ENCODE measurements around the gene CENPU. TPM values are rescaled to one million over a fixed set of nuclear protein-coding genes. Genes with fewer than 3 reads are reported as not detected.

The CENPU gene
- total and polyA plus RNA-seq, 2 of the 8 experiments (the other 6 are each of a cell fraction or from before 2014, with no cell fraction given) = 32.1 to 122 TPM

DNA sequence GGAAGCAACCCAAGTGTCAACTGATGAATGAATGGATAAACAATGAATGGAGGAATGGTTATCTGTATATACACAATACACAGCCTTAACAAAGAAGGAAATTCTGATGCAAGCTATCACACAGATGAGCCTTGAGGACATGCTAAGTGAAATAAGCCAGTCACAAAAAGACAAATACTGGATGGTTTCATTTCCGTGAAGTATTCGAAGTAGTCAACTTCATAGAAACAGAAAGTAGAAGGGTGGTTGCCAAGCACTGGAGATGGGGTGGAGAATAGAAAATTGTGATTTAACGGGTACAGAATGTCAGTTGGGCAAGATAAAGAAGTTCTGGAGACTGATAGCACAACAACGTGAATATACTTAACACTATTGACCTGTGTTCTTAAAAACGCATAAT lies 28.2 kb downstream of the CENPU start:
- H4K91ac ChIP-seq (replicated peaks; ENCODE audit: insufficient read length, low read length) = no peak overlapping the region
- H3K79me2 ChIP-seq (ENCODE audit: control insufficient read depth in 1 of 2, insufficient read depth in 2 of 2, low read length in 2 of 2) = peaks cover 0 to 19% of the 10 kb centered on the region in 2 experiments; a peak in 1 of 4 replicates
- no peak overlapping the region for H2BK15ac ChIP-seq (ENCODE audit: low read length)
- no peak overlapping the region for H2BK12ac ChIP-seq (ENCODE audit: low read depth, low read length)
- H3K4me1 ChIP-seq (replicated peaks in 1 of 4; ENCODE audit: control insufficient read depth in 3 of 4, insufficient read depth in 4 of 4, low read length in 3 of 4) = no peaks in the 10 kb centered on the region; a peak in 1 of 7 replicates
- no peak overlapping the region for H3K9ac ChIP-seq (replicated peaks in 1 of 4; ENCODE audit: extremely low read depth in 1 of 4, low read depth in 3 of 4, low read length in 3 of 4)
- H3K27ac ChIP-seq (ENCODE audit: low read depth, low read length) = no peak overlapping the region
- WGBS, 2 experiments (ENCODE audit: extremely low coverage in 1 of 2, insufficient coverage in 1 of 2, insufficient read length in 1 of 2, insufficient replicate concordance in 2 of 2, low coverage in 1 of 2, low lambda C conversion rate in 2 of 2, missing lambda C conversion rate in 1 of 2) = 91% methylated on average over 5 of the region's 5 CpGs; no CpG with 5 or more reads in 1 of the 2 experiments
- H2BK5ac ChIP-seq (ENCODE audit: low read depth, low read length) = no peak overlapping the region
- peaks cover 15 to 89% (median 65%) of the 10 kb centered on the region in 4 experiments for H3K36me3 ChIP-seq (ENCODE audit: control insufficient read depth in 2 of 4, insufficient read depth in 4 of 4, low read length in 3 of 4)
- H3K4me2 ChIP-seq (ENCODE audit: insufficient read depth in 1 of 2, low read depth in 2 of 2, low read length in 2 of 2) = no peak overlapping the region
- H2AK5ac ChIP-seq (ENCODE audit: low read depth, low read length) = no peak overlapping the region
- DNase-seq (ENCODE audit: low read depth in 1 of 2, low spot score in 2 of 2) = no peak
- no peak overlapping the region for H2BK120ac ChIP-seq (replicated peaks; ENCODE audit: low read depth, low read length)
- no peak for FAIRE-seq
- POLR2A ChIA-PET (ENCODE audit: partially characterized antibody) = interaction anchor here (2.6 kb wide), 1 partner anchor 27 kb away, joined by 8 read pairs; no protein-coding TSS in a partner anchor
- H3K4ac ChIP-seq (replicated peaks; ENCODE audit: insufficient read length, low read depth, low read length) = no peak overlapping the region
- H3K23ac ChIP-seq (ENCODE audit: insufficient read length) = no peak overlapping the region
- H3K79me1 ChIP-seq (ENCODE audit: low read depth, low read length) = 0 out of 2 replicates have a peak, but pooled peaks cover 5% of the 10 kb centered on the region
- CTCF ChIA-PET (ENCODE audit: partially characterized antibody) = interaction anchor here (0.7 kb wide), 1 partner anchor 441 kb away, joined by 3 read pairs; no protein-coding TSS in a partner anchor
- no peak overlapping the region for H3K4me3 ChIP-seq (ENCODE audit: extremely low read depth in 1 of 4, insufficient read depth in 2 of 4, low read depth in 3 of 4, low read length in 4 of 4)
- no peaks in the 10 kb centered on the region for H3K27me3 ChIP-seq (replicated peaks in 1 of 4; ENCODE audit: control insufficient read depth in 3 of 4, extremely low read depth in 1 of 4, insufficient read depth in 3 of 4, low read length in 3 of 4)
- H3K18ac ChIP-seq (ENCODE audit: extremely low read depth, low read length) = no peak overlapping the region
- H3K56ac ChIP-seq (replicated peaks; ENCODE audit: insufficient read length, low read depth, low read length) = no peak overlapping the region
- H3K14ac ChIP-seq (ENCODE audit: insufficient read length) = no peak overlapping the region
- no peak overlapping the region for H2AFZ ChIP-seq (ENCODE audit: low read length)
- peaks cover 0 to 12% of the 10 kb centered on the region in 2 experiments for H4K20me1 ChIP-seq (replicated peaks in 1 of 2; ENCODE audit: control insufficient read depth in 1 of 2, insufficient read depth in 2 of 2, low read length in 2 of 2)
- no peaks in the 10 kb centered on the region for H3K23me2 ChIP-seq (ENCODE audit: low read depth, low read length)
- H3K9me3 ChIP-seq (ENCODE audit: insufficient read depth in 2 of 2, low read depth in 1 of 2, low read length in 1 of 2) = no peaks in the 10 kb centered on the region
- no peak overlapping the region for H4K8ac ChIP-seq (ENCODE audit: extremely low read depth, insufficient read depth, low read length)
- no peak overlapping the region for H4K5ac ChIP-seq (ENCODE audit: insufficient read length, low read depth, low read length)
- H2BK20ac ChIP-seq (ENCODE audit: low read length) = no peak overlapping the region
- TF ChIP-seq TEAD4 (IDR thresholded peaks at IDR 0.05; ENCODE audit: low read depth, low read length) (no peak), HDAC2 (IDR thresholded peaks at IDR 0.05; ENCODE audit: borderline replicate concordance in 1 of 2, low read depth in 2 of 2, low read length in 2 of 2) (no peak), ATF3 (IDR thresholded peaks at IDR 0.05; ENCODE audit: insufficient read depth, low read depth, low read length) (no peak), SP4 (IDR thresholded peaks at IDR 0.05; ENCODE audit: low read length) (no peak), MAFK (IDR thresholded peaks at IDR 0.05; ENCODE audit: low read depth, low read length) (no peak), ASH2L (IDR thresholded peaks at IDR 0.05; ENCODE audit: low read length) (no peak), SIX5 (IDR thresholded peaks at IDR 0.05; ENCODE audit: low read depth, low read length) (no peak), CTBP2 (IDR thresholded peaks at IDR 0.05; ENCODE audit: borderline replicate concordance, insufficient read depth, insufficient read length, low read length) (no peak), PHF8 (conservative IDR thresholded peaks at IDR 0.05; ENCODE audit: low read depth, low read length) (no peak), JUN (IDR thresholded peaks at IDR 0.05; ENCODE audit: low read depth, low read length) (no peak), SP1 (IDR thresholded peaks at IDR 0.05; ENCODE audit: low read depth, low read length) (no peak), KDM4A (IDR thresholded peaks at IDR 0.05; ENCODE audit: low read depth, low read length, severe bottlenecking) (no peak)
- TF ChIP-seq, protein P1, sequence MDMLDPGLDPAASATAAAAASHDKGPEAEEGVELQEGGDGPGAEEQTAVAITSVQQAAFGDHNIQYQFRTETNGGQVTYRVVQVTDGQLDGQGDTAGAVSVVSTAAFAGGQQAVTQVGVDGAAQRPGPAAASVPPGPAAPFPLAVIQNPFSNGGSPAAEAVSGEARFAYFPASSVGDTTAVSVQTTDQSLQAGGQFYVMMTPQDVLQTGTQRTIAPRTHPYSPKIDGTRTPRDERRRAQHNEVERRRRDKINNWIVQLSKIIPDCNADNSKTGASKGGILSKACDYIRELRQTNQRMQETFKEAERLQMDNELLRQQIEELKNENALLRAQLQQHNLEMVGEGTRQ (IDR thresholded peaks at IDR 0.05; ENCODE audit: low read length) = no peak

Data from H1 (cell line).